GM19193 (cell line): ENCODE results near the gene ARAP3.

Experiments used
- POLR2A ChIP-seq: IDR thresholded peaks from 4 replicates; pipeline ENCODE4 v1.6.1; 2011; ENCODE audit not compliant: insufficient read depth, insufficient read length; ENCODE audit errors: extremely low read depth

ARAP3 gene

GRCh38 chr5:141706121-141706520 is 24.1 kb upstream of the ARAP3 start:
- no peak for TF ChIP-seq POLR2A

GRCh38 chr5:141705469-141705868 is 23.4 kb upstream of the ARAP3 start:
- no peak for TF ChIP-seq POLR2A

GRCh38 chr5:141704782-141705297 is 22.8 kb upstream of the ARAP3 start:
- no peak for TF ChIP-seq POLR2A

- TF ChIP-seq POLR2A, result no peak
Measured at GRCh38 chr5:141703133-141703561, 21.1 kb upstream of the ARAP3 start.

- TF ChIP-seq POLR2A, result no peak
Measured at GRCh38 chr5:141701360-141702119, 19.5 kb upstream of the ARAP3 start.

GRCh38 chr5:141697586-141697985 is 15.6 kb upstream of the ARAP3 start:
- no peak for TF ChIP-seq POLR2A

GRCh38 chr5:141696431-141696830 is 14.4 kb upstream of the ARAP3 start:
- TF ChIP-seq POLR2A, result no peak

GRCh38 chr5:141695627-141696215 is 13.7 kb upstream of the ARAP3 start:
- TF ChIP-seq POLR2A, result no peak

GRCh38 chr5:141694479-141694878 is 12.4 kb upstream of the ARAP3 start:
- TF ChIP-seq POLR2A, result no peak

GRCh38 chr5:141692919-141693725 is 11.1 kb upstream of the ARAP3 start:
- TF ChIP-seq POLR2A, result no peak

- TF ChIP-seq POLR2A, result no peak
Measured at GRCh38 chr5:141692533-141692888, 10.5 kb upstream of the ARAP3 start.

GRCh38 chr5:141691867-141692532 is 10.0 kb upstream of the ARAP3 start:
- no peak for TF ChIP-seq POLR2A

- TF ChIP-seq POLR2A, result no peak
Measured at GRCh38 chr5:141691286-141691866, 9.3 kb upstream of the ARAP3 start.

GRCh38 chr5:141686648-141687416 is 4.8 kb upstream of the ARAP3 start:
- TF ChIP-seq POLR2A, result no peak
